Measurements from ENCODE around the gene GXYLT1. TPM values are rescaled to one million over a fixed set of nuclear protein-coding genes. Genes with fewer than 3 reads are reported as not detected.
A peak's percentile ranks its signal among the peaks of the same experiment; 100 is the strongest.

GXYLT1 gene
- total RNA-seq, 4 donors from 2014 or later: 16.5 to 26.6 (median 20.6) TPM

DNA sequence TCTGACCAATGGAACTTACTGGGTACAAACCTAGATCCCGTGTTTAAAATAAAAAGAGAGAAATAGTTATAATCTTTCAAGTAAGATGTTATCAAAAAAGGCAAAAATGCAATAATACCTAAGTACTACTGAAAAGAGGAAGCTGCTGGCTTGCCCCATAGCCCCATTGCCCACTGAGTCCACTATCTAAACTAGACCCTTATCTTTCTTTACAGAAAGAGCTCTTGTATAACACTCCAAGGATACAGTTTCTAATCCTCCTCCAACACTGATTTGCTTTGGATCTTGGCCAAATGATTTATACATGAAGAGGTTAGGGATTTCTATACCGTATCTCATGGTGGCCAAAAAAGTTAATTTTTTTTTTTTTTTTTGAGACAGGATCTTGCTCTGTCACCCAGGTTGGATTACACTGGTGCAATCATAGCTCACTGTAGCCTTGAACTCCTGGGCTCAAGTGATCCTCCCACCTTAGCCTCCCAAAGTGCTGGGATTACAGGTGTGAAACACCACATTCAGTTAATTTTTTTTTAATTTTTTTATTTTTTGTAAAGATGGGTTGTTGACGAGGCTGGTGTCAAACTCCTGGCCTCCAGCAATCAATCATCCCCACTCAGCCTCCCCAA lies 2.6 kb downstream of the GXYLT1 start:
- Histone ChIP-seq H3K9me3 (no peaks in the 10 kb centered on the region), H3K27ac (no peak overlapping the region), H3K4me1 (peaks cover 14 to 15% of the 10 kb centered on the region in 2 donors), H3K36me3 (no peaks in the 10 kb centered on the region), H3K4me3 (replicated peaks in 1 of 3) (no peak overlapping the region), H3K27me3 (no peaks in the 10 kb centered on the region)
- no peak for DNase-seq
- TF ChIP-seq, protein P1, sequence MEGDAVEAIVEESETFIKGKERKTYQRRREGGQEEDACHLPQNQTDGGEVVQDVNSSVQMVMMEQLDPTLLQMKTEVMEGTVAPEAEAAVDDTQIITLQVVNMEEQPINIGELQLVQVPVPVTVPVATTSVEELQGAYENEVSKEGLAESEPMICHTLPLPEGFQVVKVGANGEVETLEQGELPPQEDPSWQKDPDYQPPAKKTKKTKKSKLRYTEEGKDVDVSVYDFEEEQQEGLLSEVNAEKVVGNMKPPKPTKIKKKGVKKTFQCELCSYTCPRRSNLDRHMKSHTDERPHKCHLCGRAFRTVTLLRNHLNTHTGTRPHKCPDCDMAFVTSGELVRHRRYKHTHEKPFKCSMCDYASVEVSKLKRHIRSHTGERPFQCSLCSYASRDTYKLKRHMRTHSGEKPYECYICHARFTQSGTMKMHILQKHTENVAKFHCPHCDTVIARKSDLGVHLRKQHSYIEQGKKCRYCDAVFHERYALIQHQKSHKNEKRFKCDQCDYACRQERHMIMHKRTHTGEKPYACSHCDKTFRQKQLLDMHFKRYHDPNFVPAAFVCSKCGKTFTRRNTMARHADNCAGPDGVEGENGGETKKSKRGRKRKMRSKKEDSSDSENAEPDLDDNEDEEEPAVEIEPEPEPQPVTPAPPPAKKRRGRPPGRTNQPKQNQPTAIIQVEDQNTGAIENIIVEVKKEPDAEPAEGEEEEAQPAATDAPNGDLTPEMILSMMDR (IDR thresholded peaks at IDR 0.05): no peak
- TF ChIP-seq POLR2A (IDR thresholded peaks at IDR 0.05): no peak
- 89 to 92% methylated on average over 3 of the region's 3 CpGs for WGBS, 2 donors
- intact Hi-C loops (cut with DNase I): loop anchor here (10.0 kb wide), 1 partner anchor 103 kb away; no protein-coding TSS in a partner anchor

DNA sequence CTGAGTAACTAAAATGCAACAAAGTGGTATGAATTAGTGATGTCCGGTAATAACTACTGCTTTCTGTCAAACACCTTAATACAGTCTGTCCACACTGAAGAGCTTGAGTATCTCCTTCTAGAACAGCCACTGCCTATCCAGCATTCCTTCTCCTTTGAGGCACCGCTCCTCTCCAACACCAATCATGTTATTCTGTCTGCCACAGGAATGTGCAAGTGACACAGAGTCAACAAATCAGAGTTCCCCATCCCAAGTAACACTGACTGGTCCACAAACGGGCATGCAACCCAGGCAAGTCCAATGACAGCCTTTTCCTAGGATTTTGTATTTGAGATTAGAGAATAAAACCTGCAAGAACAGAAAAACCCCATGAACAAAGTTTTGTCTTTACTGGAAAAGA lies 3.8 kb downstream of the GXYLT1 start:
- WGBS, 2 donors: 41 to 47% methylated on average over 3 of the region's 3 CpGs
- no peak overlapping the region for H3K4me3 ChIP-seq (replicated peaks in 1 of 3)
- intact Hi-C loops (cut with DNase I): loop anchor here (10.0 kb wide), 1 partner anchor 104 kb away; no protein-coding TSS in a partner anchor

DNA sequence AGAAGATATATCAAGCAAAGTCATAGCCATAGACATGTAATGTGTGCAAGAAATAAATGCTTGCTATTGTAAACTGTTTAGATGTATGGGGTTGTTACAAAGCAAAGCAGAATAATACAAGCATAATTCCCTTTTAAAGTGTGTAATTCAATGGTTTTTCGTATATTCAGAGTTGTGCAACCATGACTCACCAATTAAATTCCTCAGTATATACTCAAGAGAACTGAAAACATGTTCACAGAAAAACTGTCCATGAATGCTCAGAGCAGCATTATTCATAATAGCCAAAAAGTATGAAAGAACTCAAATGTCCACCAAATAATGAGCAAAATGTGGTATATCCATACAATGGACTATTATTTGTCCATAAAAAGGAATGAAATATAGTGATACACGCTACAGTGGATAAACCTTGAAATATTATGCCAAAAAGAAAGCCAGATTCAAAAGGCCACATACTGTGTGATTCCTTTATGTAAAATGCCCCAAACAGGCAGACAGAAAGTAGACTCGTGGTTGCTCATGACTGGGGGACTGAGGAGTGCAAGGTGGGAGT lies 9.3 kb downstream of the GXYLT1 start:
- H3K27ac ChIP-seq: no peak overlapping the region
- 95 to 96% methylated on average over 3 of the region's 3 CpGs for WGBS, 2 donors
- H3K27me3 ChIP-seq: no peaks in the 10 kb centered on the region
- intact Hi-C loops (cut with DNase I): no loop called here
- no peak overlapping the region for H3K4me3 ChIP-seq (replicated peaks in 1 of 3)
- DNase-seq: no peak
- no peak for TF ChIP-seq POLR2A (IDR thresholded peaks at IDR 0.05)
- H3K36me3 ChIP-seq: no peaks in the 10 kb centered on the region
- no peaks in the 10 kb centered on the region for H3K9me3 ChIP-seq
- H3K4me1 ChIP-seq: peaks cover 3 to 9% of the 10 kb centered on the region in 2 donors

More for the DNA sequence above, 3.8 kb downstream of the GXYLT1 start:
- no peaks in the 10 kb centered on the region for H3K9me3 ChIP-seq
- peaks cover 14 to 15% of the 10 kb centered on the region in 2 donors for H3K4me1 ChIP-seq
- no peaks in the 10 kb centered on the region for H3K36me3 ChIP-seq
- H3K27ac ChIP-seq: no peak overlapping the region
- H3K27me3 ChIP-seq: no peaks in the 10 kb centered on the region
- TF ChIP-seq POLR2A (IDR thresholded peaks at IDR 0.05): no peak
- TF ChIP-seq, protein P1 (IDR thresholded peaks at IDR 0.05): no peak
- DNase-seq: peak; percentile 35 to 37

DNA sequence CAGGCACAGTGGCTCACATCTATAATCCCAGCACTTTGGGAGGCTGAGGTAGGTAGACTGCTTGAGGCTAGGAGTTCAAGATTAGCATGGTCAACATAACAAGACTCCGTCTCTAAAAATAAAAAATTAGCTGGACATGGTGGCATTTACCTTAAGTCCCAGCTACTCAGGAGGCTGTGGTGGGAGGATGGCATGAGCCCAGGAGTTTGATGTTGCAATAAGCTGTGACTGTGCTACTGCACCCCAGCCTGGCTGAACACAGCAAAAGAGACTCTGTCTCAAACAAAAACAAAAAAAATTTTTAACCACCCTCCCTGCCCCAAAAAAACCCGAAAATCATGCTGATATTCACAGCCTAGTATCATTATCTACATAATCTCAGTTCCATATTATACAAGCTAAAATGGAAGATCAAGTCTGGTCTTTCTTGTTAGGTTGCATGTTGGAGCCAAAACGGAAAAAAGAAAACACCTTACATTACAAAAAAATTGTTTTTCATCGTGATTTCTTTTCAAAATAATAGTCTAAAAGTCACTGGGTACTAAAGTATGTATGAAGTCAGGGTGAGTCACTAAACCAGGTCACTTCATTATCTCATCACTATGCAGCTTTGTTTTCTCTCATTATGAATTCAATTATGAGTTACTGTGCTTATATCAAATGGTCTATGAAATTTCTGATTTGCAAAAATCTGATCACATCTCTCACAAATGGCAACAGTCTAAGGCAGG lies 13.8 kb downstream of the GXYLT1 start:
- 68 to 69% methylated on average over 4 of the region's 4 CpGs for WGBS, 2 donors

DNA sequence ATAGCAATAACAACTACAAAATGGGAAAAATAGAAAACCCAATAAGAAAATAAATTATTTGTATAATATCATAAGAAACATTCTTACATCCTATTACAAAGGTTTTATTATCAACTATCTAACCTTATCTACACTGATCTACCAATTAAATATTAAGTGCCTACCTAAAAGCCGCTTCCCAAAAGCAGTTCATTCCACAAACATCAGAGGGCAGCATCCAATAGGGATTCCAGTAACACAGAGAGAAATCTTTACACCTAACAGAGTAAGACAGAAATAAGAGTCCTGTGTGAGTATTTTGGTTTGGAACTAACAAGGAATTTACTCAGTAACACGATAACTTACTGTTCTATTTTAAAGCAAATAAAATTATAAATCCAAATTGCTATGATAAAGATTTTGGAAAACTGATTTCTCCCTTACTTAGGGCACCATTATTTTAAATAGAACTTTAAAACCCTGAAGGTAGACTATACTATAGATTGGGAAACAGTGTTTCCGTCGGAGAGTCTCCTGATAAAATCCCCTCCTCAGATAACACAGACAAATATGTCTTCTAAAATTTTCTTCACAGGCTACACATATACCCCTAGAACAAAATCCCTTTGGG lies 15.0 kb downstream of the GXYLT1 start:
- no peak overlapping the region for H3K27ac ChIP-seq
- H3K4me3 ChIP-seq (replicated peaks in 1 of 3): no peak overlapping the region
- no peaks in the 10 kb centered on the region for H3K27me3 ChIP-seq
- DNase-seq: peak; percentile 42 to 48
- TF ChIP-seq POLR2A (IDR thresholded peaks at IDR 0.05): no peak
- TF ChIP-seq, protein P1 (IDR thresholded peaks at IDR 0.05): peak; percentile 61 to 93 (median 87)
- WGBS, 2 donors: 31 to 41% methylated on average over 4 of the region's 4 CpGs
- H3K36me3 ChIP-seq: no peaks in the 10 kb centered on the region
- H3K4me1 ChIP-seq: peaks cover 3 to 16% of the 10 kb centered on the region in 2 donors
- intact Hi-C loops (cut with DNase I): loop anchor here (5.0 kb wide), 1 partner anchor 203 kb away; no protein-coding TSS in a partner anchor
- no peaks in the 10 kb centered on the region for H3K9me3 ChIP-seq

More for the DNA sequence above, 13.8 kb downstream of the GXYLT1 start:
- Histone ChIP-seq H3K4me1 (peaks cover 3 to 16% of the 10 kb centered on the region in 2 donors), H3K36me3 (no peaks in the 10 kb centered on the region), H3K4me3 (replicated peaks in 1 of 3) (no peak overlapping the region), H3K9me3 (no peaks in the 10 kb centered on the region), H3K27me3 (no peaks in the 10 kb centered on the region), H3K27ac (no peak overlapping the region)
- TF ChIP-seq POLR2A (IDR thresholded peaks at IDR 0.05): no peak
- TF ChIP-seq, protein P1 (IDR thresholded peaks at IDR 0.05): no peak
- intact Hi-C loops (cut with DNase I): loop anchor here (5.0 kb wide), 1 partner anchor 201 kb away; no protein-coding TSS in a partner anchor
- peak; percentile 33 to 45 for DNase-seq
